K562 (cell line): ENCODE measurements around the gene GABRA5. TPM values are rescaled to one million over a fixed set of nuclear protein-coding genes. Genes with fewer than 3 reads are reported as not detected.

ENCODE experiments used
- ATAC-seq: fragments of 200-7000 bp; cut with Tn5 transposase; 3 replicates; pipeline ENCODE4 v1.9.1; 2020; ENCODE audit warnings: moderate library complexity
- BruUV-seq: library from RNA; stranded (reverse); fragments of 400-500 nt; replicated peaks from 2 replicates; lab custom pipeline; 2021; lab: Mats Ljungman, UMichigan
- CTCF ChIA-PET: fragments of 300-600 bp; formaldehyde crosslinking; extraction: SDS; loops from one replicate; lab custom pipeline; 2021; ENCODE audit warnings: low intra/inter-chr PET ratio; lab: Yijun Ruan, JAX
- POLR2A ChIA-PET: fragments of 300-600, 350-650 bp; sonication (Branson Sonifier 250); formaldehyde crosslinking; extraction: SDS; loops from one replicate; lab custom pipeline; 2021; ENCODE audit warnings: antibody characterized with exemption, inconsistent platforms; lab: Yijun Ruan, JAX
- DNase-seq, 4 experiments: peaks; one replicate each; pipeline versions ENCODE4 v3.0.0 to v3.0.0-alpha.2; 2011 to 2018; ENCODE audit warnings: low spot score in 3 of 4, mixed read lengths in 3 of 4; ENCODE audit errors: extremely low read depth in 1 of 4
- FAIRE-seq: peaks from 2 replicates; lab custom pipeline; 2011; peaks lifted over from hg19 to GRCh38; lab: Jason Lieb, UNC
- H2AFZ ChIP-seq: 2 replicates; pipeline ENCODE4 v1.6.0; 2011; ENCODE audit warnings: low read depth, low read length, control low read depth, inconsistent platforms
- H3K27ac ChIP-seq: fragments of 200-600 bp; 3 replicates; pipeline ENCODE4 v1.8.0; 2011; ENCODE audit warnings: low read depth, mild to moderate bottlenecking, control low read depth, inconsistent platforms, low read length, moderate library complexity, mixed read lengths; ENCODE audit errors: extremely low read depth
- H3K27me3 ChIP-seq, 2 experiments: fragments of 300-600 bp in 1 of 2; 2 replicates in 1 of 2; 3 replicates in 1 of 2; pipeline versions ENCODE4 v1.6.0 to v1.8.0; 2011; ENCODE audit warnings: inconsistent platforms in 2 of 2, low read length in 2 of 2, mild to moderate bottlenecking in 1 of 2, mixed read lengths in 1 of 2, moderate library complexity in 1 of 2; ENCODE audit not compliant: control insufficient read depth in 2 of 2, insufficient read depth in 2 of 2
- H3K36me3 ChIP-seq: fragments of 300-600 bp; 3 replicates; pipeline ENCODE4 v1.8.0; 2011; ENCODE audit warnings: mild to moderate bottlenecking, low read length, inconsistent platforms; ENCODE audit not compliant: control insufficient read depth, insufficient read depth
- H3K4me1 ChIP-seq, 2 experiments: fragments of 200-600 bp in 1 of 2; replicated peaks in 1 of 2; 2 replicates in 1 of 2; 3 replicates in 1 of 2; pipeline versions ENCODE4 v1.5.1 to v1.8.0; 2011; ENCODE audit warnings: inconsistent platforms in 2 of 2, low read length in 2 of 2, mild to moderate bottlenecking in 1 of 2, mixed read lengths in 1 of 2, moderate library complexity in 1 of 2; ENCODE audit not compliant: control insufficient read depth in 2 of 2, insufficient read depth in 2 of 2
- H3K4me2 ChIP-seq: 2 replicates; pipeline ENCODE4 v1.6.1; 2011; ENCODE audit warnings: low read length, control low read depth, inconsistent platforms, mixed read lengths; ENCODE audit not compliant: insufficient read depth
- H3K4me3 ChIP-seq: fragments of 200-600 bp; sonication (generic), shearing (Covaris generic); 2 replicates; pipeline ENCODE4 v1.5.1; 2016; ENCODE audit warnings: control low read depth, inconsistent platforms
- H3K79me2 ChIP-seq: fragments of 200-600 bp; 3 replicates; pipeline ENCODE4 v1.8.0; 2011; ENCODE audit warnings: low read length, inconsistent platforms; ENCODE audit not compliant: control insufficient read depth, insufficient read depth
- H3K9ac ChIP-seq, 2 experiments: 2 replicates each; pipeline versions ENCODE4 v1.6.0 to v1.6.1; 2011; ENCODE audit warnings: low read depth in 2 of 2, low read length in 2 of 2, control low read depth in 1 of 2, inconsistent platforms in 1 of 2, mild to moderate bottlenecking in 1 of 2, mixed read lengths in 1 of 2; ENCODE audit not compliant: insufficient read depth in 1 of 2
- H3K9me1 ChIP-seq: one replicate; pipeline ENCODE4 v1.6.0; 2011; ENCODE audit warnings: inconsistent platforms, mild to moderate bottlenecking, low read length, moderate library complexity; ENCODE audit not compliant: control insufficient read depth, insufficient read depth
- H3K9me3 ChIP-seq: replicated peaks from 2 replicates; pipeline ENCODE4 v1.5.1; 2011; ENCODE audit warnings: low read depth, low read length, inconsistent platforms; ENCODE audit not compliant: control insufficient read depth, insufficient read depth
- H4K20me1 ChIP-seq: replicated peaks from 2 replicates; pipeline ENCODE4 v1.6.1; 2011; ENCODE audit warnings: low read length, inconsistent platforms, mixed read lengths; ENCODE audit not compliant: control insufficient read depth, insufficient read depth
- KLF13 ChIP-seq: fragments of 450-650 bp; IDR thresholded peaks from 2 replicates; pipeline ENCODE4 v1.6.1; 2016; ENCODE audit warnings: missing genetic modification characterization, low read depth, mild to moderate bottlenecking, missing compliant biosample characterization, moderate library complexity, borderline replicate concordance
- NR2C2 ChIP-seq, 2 experiments: fragments of 200-800 bp in 1 of 2; sonication (Bioruptor generic) in 1 of 2; sonication (generic) in 1 of 2; formaldehyde crosslinking in 1 of 2; IDR thresholded peaks; 2 replicates each; pipeline versions ENCODE4 v1.6.1 to v1.8.0; 2016 to 2022; ENCODE audit warnings: mild to moderate bottlenecking in 1 of 2, missing compliant biosample characterization in 1 of 2, missing genetic modification characterization in 1 of 2, missing genetic modification reagents in 1 of 2
- PHF21A ChIP-seq: fragments of 450-650 bp; IDR thresholded peaks from 2 replicates; pipeline ENCODE4 v1.6.1; 2017; ENCODE audit warnings: low read depth, borderline replicate concordance
- ZBTB1 ChIP-seq: sonication (generic); formaldehyde crosslinking; IDR thresholded peaks from 2 replicates; pipeline ENCODE4 v1.8.1; 2023; ENCODE audit warnings: missing genetic modification reagents, low read depth, mild to moderate bottlenecking, borderline replicate concordance
- ZC3H11A ChIP-seq: IDR thresholded peaks from 2 replicates; pipeline ENCODE4 v1.6.1; 2012; ENCODE audit warnings: low read depth, low read length, improper control_type of control experiment
- ZNF511 ChIP-seq: sonication (generic); formaldehyde crosslinking; IDR thresholded peaks from 2 replicates; pipeline ENCODE4 v1.8.0; 2022; ENCODE audit warnings: mild to moderate bottlenecking, missing genetic modification reagents
- WGBS: fragments of 100-300 bp; shearing (Covaris generic); methylation state at CpG from one replicate; pipeline ENCODE4 v1.1.6; 2016; ENCODE audit warnings: low coverage, mixed read lengths; ENCODE audit not compliant: insufficient coverage; ENCODE audit errors: missing lambda C conversion rate; 5-methylcytosine and 5-hydroxymethylcytosine counted together
- in situ Hi-C: fragments of 300-500 bp; cut with MboI; formaldehyde crosslinking; loops from 4 replicates; pipeline ENCODE4 v1.15.0; 2018; ENCODE audit warnings: inconsistent platforms, mixed read lengths
- intact Hi-C: fragments of 100-400 bp; cut with micrococcal nuclease; formaldehyde crosslinking; loops from 2 replicates; pipeline ENCODE4 v1.14.2; 2022
- polyA plus RNA-seq, 8 experiments: library from polyadenylated mRNA; depleted of rRNA in 4 of 8; stranded (reverse) in 5 of 8; unstranded in 3 of 8; fragments of >200 nt; fragmentation: Nextera tagmentation in 2 of 8; fragmentation: Illumina TruSeq in 1 of 8; extraction: Ambion mirVana in 2 of 8; extraction: Trizol in 1 of 8; gene quantifications; 2 replicates each; pipeline versions ENCODE4 v1.2.1 to v1.2.3, GENCODE V29; 2011 to 2014; ENCODE audit warnings: inconsistent platforms in 1 of 8, missing spikeins in 1 of 8
- total RNA-seq, 7 experiments: library from RNA; depleted of rRNA in 6 of 7; stranded (reverse); fragments of >200 nt in 6 of 7; fragmentation: Illumina TruSeq in 2 of 7; extraction: Trizol in 2 of 7; gene quantifications; 2 replicates each; pipeline versions ENCODE4 v1.2.1 to v1.2.3, GENCODE V29; 2011 to 2021; ENCODE audit warnings: low replicate concordance in 1 of 7

GABRA5 gene
- total and polyA plus RNA-seq, 9 of the 15 experiments (the other 6 are each of a cell fraction or from before 2014, with no cell fraction given), result not detected

GRCh38 chr15:26950001-26950400, 83.1 kb downstream of the GABRA5 start:
- Histone ChIP-seq H3K4me2 (no peak overlapping the region), H4K20me1 (no peaks in the 10 kb centered on the region), H3K4me3 (no peak overlapping the region), H2AFZ (no peak overlapping the region), H3K4me1 (no peaks in the 10 kb centered on the region), H3K9me3 (no peaks in the 10 kb centered on the region), H3K79me2 (no peaks in the 10 kb centered on the region), H3K9ac (no peak overlapping the region), H3K36me3 (no peaks in the 10 kb centered on the region), H3K27ac (no peak overlapping the region), H3K27me3 (peaks cover 3 to 9% of the 10 kb centered on the region in 2 experiments; a peak in 3 of 5 replicates), H3K9me1 (no peaks in the 10 kb centered on the region)
- FAIRE-seq (no peak), DNase-seq (no peak), ATAC-seq (no peak)
- 0% methylated on average over 2 of the region's 2 CpGs for WGBS
- in situ Hi-C loops (no loop called here), intact Hi-C loops (no loop called here)
- no TSS peak for BruUV-seq
- POLR2A ChIA-PET, result no interaction called here
- CTCF ChIA-PET, result no interaction called here
- TF ChIP-seq NR2C2 (CRISPR knock-in tag; IDR thresholded peaks at IDR 0.05) (no peak), NR2C2 (tag; IDR thresholded peaks at IDR 0.05) (no peak), ZBTB1 (CRISPR knock-in tag) (no peak), KLF13 (tag) (no peak), ZC3H11A (no peak), ZNF511 (CRISPR knock-in tag) (no peak), PHF21A (no peak)
